ENCODE results near the gene RASD2.

Gene RASD2

GRCh38 chr22:35582218-35582860, 41.7 kb downstream of the RASD2 start:
- no peak for DNase-seq (ENCODE audit: extremely low read depth, low read depth)
- no peak for TF ChIP-seq CTCF (IDR thresholded peaks at IDR 0.05; ENCODE audit: low read depth, low read length)

GRCh38 chr22:35582861-35583670, 42.4 kb downstream of the RASD2 start:
- TF ChIP-seq CTCF (IDR thresholded peaks at IDR 0.05; ENCODE audit: low read depth, low read length): peak; percentile 89
- no peak for DNase-seq (ENCODE audit: extremely low read depth, low read depth)

- no peak for DNase-seq (ENCODE audit: extremely low read depth, low read depth)
- TF ChIP-seq CTCF (IDR thresholded peaks at IDR 0.05; ENCODE audit: low read depth, low read length): no peak
Measured at GRCh38 chr22:35586771-35587170, 46.1 kb downstream of the RASD2 start.

GRCh38 chr22:35587447-35587870, 46.8 kb downstream of the RASD2 start:
- TF ChIP-seq CTCF (IDR thresholded peaks at IDR 0.05; ENCODE audit: low read depth, low read length): no peak
- no peak for DNase-seq (ENCODE audit: extremely low read depth, low read depth)

- no peak for TF ChIP-seq CTCF (IDR thresholded peaks at IDR 0.05; ENCODE audit: low read depth, low read length)
- DNase-seq (ENCODE audit: extremely low read depth, low read depth): no peak
Measured at GRCh38 chr22:35587896-35588295, 47.3 kb downstream of the RASD2 start.

GRCh38 chr22:35589071-35589755, 48.6 kb downstream of the RASD2 start:
- no peak for TF ChIP-seq CTCF (IDR thresholded peaks at IDR 0.05; ENCODE audit: low read depth, low read length)
- peak; percentile 55 for DNase-seq (ENCODE audit: extremely low read depth, low read depth)

- no peak for DNase-seq (ENCODE audit: extremely low read depth, low read depth)
- TF ChIP-seq CTCF (IDR thresholded peaks at IDR 0.05; ENCODE audit: low read depth, low read length): no peak
Measured at GRCh38 chr22:35589756-35590093, 49.1 kb downstream of the RASD2 start.

Data from AG09319 (cell line).